Mesendoderm (in vitro differentiated cells): Measurements from ENCODE around the gene FOXP1.

Experiments used
- DNase-seq: peaks from one replicate; pipeline ENCODE4 v3.0.0; 2013
- H2AK5ac ChIP-seq: 2 replicates; pipeline ENCODE4 v1.6.1; 2013; ENCODE audit warnings: low read length, inconsistent platforms
- H2BK120ac ChIP-seq: 2 replicates; pipeline ENCODE4 v1.6.1; 2013; ENCODE audit warnings: low read depth, mild to moderate bottlenecking, low read length, moderate library complexity, mixed read lengths
- H2BK15ac ChIP-seq: replicated peaks from 2 replicates; pipeline ENCODE4 v1.6.1; 2013; ENCODE audit warnings: low read depth, mild to moderate bottlenecking, moderate library complexity
- H2BK5ac ChIP-seq: 2 replicates; pipeline ENCODE4 v1.6.1; 2013; ENCODE audit warnings: low read length, inconsistent platforms
- H3K18ac ChIP-seq: 2 replicates; pipeline ENCODE4 v1.6.1; 2013; ENCODE audit warnings: mild to moderate bottlenecking, low read length, mixed read lengths
- H3K23ac ChIP-seq: one replicate; pipeline ENCODE4 v1.6.1; 2013; ENCODE audit warnings: low read length
- H3K27ac ChIP-seq: 2 replicates; pipeline ENCODE4 v1.5.1; 2013; ENCODE audit warnings: low read depth, mild to moderate bottlenecking, inconsistent platforms, low read length, moderate library complexity
- H3K27me3 ChIP-seq: 2 replicates; pipeline ENCODE4 v1.6.1; 2013; ENCODE audit warnings: low read length, control low read depth, mild to moderate bottlenecking, inconsistent platforms; ENCODE audit not compliant: insufficient read depth, poor library complexity
- H3K36me3 ChIP-seq: 2 replicates; pipeline ENCODE4 v1.6.1; 2013; ENCODE audit warnings: low read length, inconsistent platforms; ENCODE audit not compliant: control insufficient read depth, insufficient read depth
- H3K4ac ChIP-seq: one replicate; pipeline ENCODE4 v1.6.1; 2013; ENCODE audit warnings: low read depth, mild to moderate bottlenecking, low read length, moderate library complexity
- H3K4me1 ChIP-seq: 2 replicates; pipeline ENCODE4 v1.6.1; 2013; ENCODE audit warnings: low read depth, low read length, inconsistent platforms; ENCODE audit not compliant: control insufficient read depth
- H3K4me2 ChIP-seq: 2 replicates; pipeline ENCODE4 v1.6.1; 2013; ENCODE audit warnings: low read length
- H3K4me3 ChIP-seq: 2 replicates; pipeline ENCODE4 v1.5.1; 2013; ENCODE audit warnings: mild to moderate bottlenecking, low read length
- H3K56ac ChIP-seq: one replicate; pipeline ENCODE4 v1.6.1; 2013; ENCODE audit warnings: low read length
- H3K79me1 ChIP-seq: 2 replicates; pipeline ENCODE4 v1.6.1; 2013; ENCODE audit warnings: low read length, inconsistent platforms
- H3K79me2 ChIP-seq: 2 replicates; pipeline ENCODE4 v1.6.1; 2013; ENCODE audit warnings: mild to moderate bottlenecking, low read length; ENCODE audit not compliant: control insufficient read depth, insufficient read depth
- H3K9ac ChIP-seq: 2 replicates; pipeline ENCODE4 v1.6.1; 2013; ENCODE audit warnings: low read length, inconsistent platforms
- H4K5ac ChIP-seq: one replicate; pipeline ENCODE4 v1.6.1; 2013; ENCODE audit warnings: low read length
- H4K8ac ChIP-seq: one replicate; pipeline ENCODE4 v1.6.1; 2013; ENCODE audit warnings: low read depth, mild to moderate bottlenecking, control low read depth, low read length, moderate library complexity
- WGBS: extraction: QIAGEN DNeasy Blood & Tissue Kit; methylation state at CpG from one replicate; pipeline ENCODE4 v1.1.7; 2013; ENCODE audit warnings: low lambda C conversion rate, missing lambda C conversion rate; ENCODE audit not compliant: insufficient coverage; ENCODE audit errors: extremely low coverage; 5-methylcytosine and 5-hydroxymethylcytosine counted together

The FOXP1 gene

DNA sequence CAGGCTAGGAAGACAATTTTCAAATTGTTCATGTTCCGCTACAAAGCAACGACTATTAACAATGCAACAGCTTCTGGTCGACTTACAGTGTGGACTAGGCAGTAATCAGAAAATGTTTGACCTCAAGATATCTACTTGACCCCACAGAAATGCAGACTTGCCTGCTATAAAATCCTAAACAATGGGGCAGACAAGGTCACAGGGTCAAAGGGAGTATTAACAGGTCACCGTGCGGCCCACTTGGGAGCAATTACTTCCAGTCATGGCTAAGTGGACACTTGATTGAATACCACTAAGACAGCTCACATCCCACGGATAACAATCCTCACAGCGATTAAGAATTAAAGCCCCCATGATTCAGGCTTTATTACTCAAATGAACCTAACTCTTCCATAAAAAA is 58.9 kb downstream of the FOXP1 start:
- Histone ChIP-seq H3K9ac (no peak overlapping the region), H3K36me3 (no peaks in the 10 kb centered on the region), H3K4me2 (no peak overlapping the region), H4K5ac (no peak overlapping the region), H2BK5ac (no peak overlapping the region), H3K4me3 (no peak overlapping the region), H3K23ac (no peak overlapping the region), H3K27me3 (no peaks in the 10 kb centered on the region), H2BK120ac (no peak overlapping the region), H4K8ac (no peak overlapping the region), H3K56ac (no peak overlapping the region), H3K4me1 (peaks cover 7% of the 10 kb centered on the region), H3K4ac (no peak overlapping the region), H2BK15ac (no peak overlapping the region), H2AK5ac (no peak overlapping the region), H3K79me2 (no peaks in the 10 kb centered on the region), H3K79me1 (no peaks in the 10 kb centered on the region), H3K18ac (no peak overlapping the region), H3K27ac (no peak overlapping the region)
- no CpG with 5 or more reads among the region's 7 CpGs for WGBS
- no peak for DNase-seq

DNA sequence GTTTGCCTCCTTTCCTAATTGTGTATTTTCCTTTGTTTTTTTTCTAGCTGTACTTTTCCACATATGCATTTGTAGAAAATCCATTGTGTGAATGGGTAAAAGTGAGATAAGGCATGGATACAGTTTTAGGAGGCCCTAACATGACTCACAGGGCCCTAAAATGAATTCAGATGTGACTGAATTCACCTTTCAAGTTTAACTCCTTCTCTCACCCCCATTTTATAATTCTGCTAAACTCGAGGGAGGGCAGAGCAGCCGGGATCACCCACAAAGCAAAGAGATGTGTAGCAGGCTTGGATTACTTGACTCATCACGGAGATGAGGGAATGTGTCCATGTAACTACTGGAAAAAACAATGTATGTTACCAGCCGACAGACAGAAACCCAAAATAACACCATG is 59.9 kb downstream of the FOXP1 start:
- Histone ChIP-seq H2AK5ac (no peak overlapping the region), H3K4ac (no peak overlapping the region), H3K27ac (no peak overlapping the region), H2BK120ac (no peak overlapping the region), H3K4me1 (peaks cover 7% of the 10 kb centered on the region), H4K5ac (no peak overlapping the region), H2BK15ac (no peak overlapping the region), H3K79me2 (no peaks in the 10 kb centered on the region), H3K18ac (no peak overlapping the region), H3K4me2 (no peak overlapping the region), H3K9ac (no peak overlapping the region), H2BK5ac (no peak overlapping the region), H3K56ac (no peak overlapping the region), H4K8ac (no peak overlapping the region), H3K27me3 (no peaks in the 10 kb centered on the region), H3K36me3 (no peaks in the 10 kb centered on the region), H3K79me1 (no peaks in the 10 kb centered on the region), H3K4me3 (no peak overlapping the region), H3K23ac (no peak overlapping the region)
- DNase-seq = no peak
- no CpG with 5 or more reads among the region's 4 CpGs for WGBS

DNA sequence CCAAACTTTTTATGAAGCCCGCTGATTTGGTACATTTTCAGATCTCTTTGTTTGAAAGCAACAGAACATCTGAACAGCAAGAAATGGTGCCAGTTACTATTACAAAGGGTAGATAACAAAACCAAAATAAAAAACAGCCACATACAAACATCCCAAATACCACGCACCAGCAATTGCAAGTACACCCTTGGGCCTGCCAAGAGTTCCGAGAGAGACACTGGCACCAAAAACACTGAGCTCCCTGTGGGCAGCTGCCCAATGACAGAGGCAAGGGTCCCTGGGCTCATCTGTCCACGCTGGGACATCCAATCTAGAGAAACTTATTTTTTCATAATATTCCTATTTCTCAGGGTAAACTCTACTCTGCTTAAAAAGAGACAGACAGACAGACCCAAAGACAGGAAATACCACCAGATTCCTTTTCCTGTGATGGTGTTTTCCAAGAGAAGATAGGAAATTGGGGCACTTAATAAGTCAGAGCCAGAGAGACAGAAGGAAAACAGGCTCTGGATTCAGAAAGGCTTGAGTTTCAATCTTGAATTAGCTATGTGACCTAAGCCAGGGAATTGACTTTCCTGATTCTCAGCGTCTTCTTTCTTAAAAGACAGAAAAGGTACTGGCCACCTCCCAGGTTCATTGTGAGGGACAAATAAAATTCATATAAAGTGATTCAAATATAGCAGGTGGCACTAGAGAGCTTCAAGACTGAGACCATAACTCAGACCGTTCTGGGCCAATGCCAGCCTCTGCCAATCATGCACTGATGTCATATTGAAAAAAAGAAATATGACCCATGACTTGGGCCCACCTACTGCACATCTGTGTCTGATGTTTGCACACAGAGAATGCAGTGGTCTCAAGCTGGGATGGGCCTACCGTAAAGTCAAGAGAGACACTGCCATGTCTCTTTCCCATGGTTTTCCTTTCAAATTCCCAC is 61.3 kb downstream of the FOXP1 start:
- H3K79me1 ChIP-seq = no peaks in the 10 kb centered on the region
- no peak overlapping the region for H2BK5ac ChIP-seq
- no CpG with 5 or more reads among the region's 7 CpGs for WGBS
- H3K4me3 ChIP-seq = no peak overlapping the region
- peak overlapping the region; percentile 23 for H2BK120ac ChIP-seq
- H3K23ac ChIP-seq = no peak overlapping the region
- no peak overlapping the region for H3K4me2 ChIP-seq
- H3K27me3 ChIP-seq = no peaks in the 10 kb centered on the region
- H2BK15ac ChIP-seq = no peak overlapping the region
- H4K5ac ChIP-seq = no peak overlapping the region
- H3K36me3 ChIP-seq = no peaks in the 10 kb centered on the region
- H3K4me1 ChIP-seq = peaks cover 7% of the 10 kb centered on the region
- no peak for DNase-seq
- H3K18ac ChIP-seq = no peak overlapping the region
- H2AK5ac ChIP-seq = no peak overlapping the region
- no peak overlapping the region for H4K8ac ChIP-seq
- H3K79me2 ChIP-seq = no peaks in the 10 kb centered on the region
- no peak overlapping the region for H3K56ac ChIP-seq
- no peak overlapping the region for H3K27ac ChIP-seq
- peak overlapping the region; percentile 48 for H3K4ac ChIP-seq
- H3K9ac ChIP-seq = no peak overlapping the region

DNA sequence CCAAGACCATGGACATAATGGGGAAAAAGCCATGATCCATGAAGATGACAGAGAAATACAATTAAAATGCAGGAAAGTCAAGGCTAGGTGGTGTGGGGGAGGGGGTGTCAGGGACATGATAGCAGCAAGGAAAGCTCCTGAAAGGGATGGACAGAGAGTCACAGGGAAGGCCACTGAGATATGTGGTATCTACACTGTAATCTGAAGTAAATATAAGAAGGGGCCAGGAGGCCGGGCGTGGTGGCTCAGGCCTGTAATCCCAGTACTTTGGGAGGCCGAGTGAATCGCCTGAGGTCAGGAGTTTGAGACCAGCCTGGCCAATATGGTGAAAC is 62.5 kb downstream of the FOXP1 start:
- Histone ChIP-seq H3K9ac (no peak overlapping the region), H3K18ac (no peak overlapping the region), H4K8ac (no peak overlapping the region), H2BK120ac (no peak overlapping the region), H3K79me2 (no peaks in the 10 kb centered on the region), H2BK5ac (no peak overlapping the region), H3K79me1 (no peaks in the 10 kb centered on the region), H3K4ac (no peak overlapping the region), H3K23ac (no peak overlapping the region), H3K56ac (no peak overlapping the region), H3K36me3 (no peaks in the 10 kb centered on the region), H3K4me2 (no peak overlapping the region), H2AK5ac (no peak overlapping the region), H3K27ac (peak overlapping the region; percentile 4), H3K27me3 (no peaks in the 10 kb centered on the region), H3K4me3 (no peak overlapping the region), H4K5ac (no peak overlapping the region), H3K4me1 (peaks cover 7% of the 10 kb centered on the region), H2BK15ac (no peak overlapping the region)
- peak; percentile 69 for DNase-seq
- no CpG with 5 or more reads among the region's 4 CpGs for WGBS

DNA sequence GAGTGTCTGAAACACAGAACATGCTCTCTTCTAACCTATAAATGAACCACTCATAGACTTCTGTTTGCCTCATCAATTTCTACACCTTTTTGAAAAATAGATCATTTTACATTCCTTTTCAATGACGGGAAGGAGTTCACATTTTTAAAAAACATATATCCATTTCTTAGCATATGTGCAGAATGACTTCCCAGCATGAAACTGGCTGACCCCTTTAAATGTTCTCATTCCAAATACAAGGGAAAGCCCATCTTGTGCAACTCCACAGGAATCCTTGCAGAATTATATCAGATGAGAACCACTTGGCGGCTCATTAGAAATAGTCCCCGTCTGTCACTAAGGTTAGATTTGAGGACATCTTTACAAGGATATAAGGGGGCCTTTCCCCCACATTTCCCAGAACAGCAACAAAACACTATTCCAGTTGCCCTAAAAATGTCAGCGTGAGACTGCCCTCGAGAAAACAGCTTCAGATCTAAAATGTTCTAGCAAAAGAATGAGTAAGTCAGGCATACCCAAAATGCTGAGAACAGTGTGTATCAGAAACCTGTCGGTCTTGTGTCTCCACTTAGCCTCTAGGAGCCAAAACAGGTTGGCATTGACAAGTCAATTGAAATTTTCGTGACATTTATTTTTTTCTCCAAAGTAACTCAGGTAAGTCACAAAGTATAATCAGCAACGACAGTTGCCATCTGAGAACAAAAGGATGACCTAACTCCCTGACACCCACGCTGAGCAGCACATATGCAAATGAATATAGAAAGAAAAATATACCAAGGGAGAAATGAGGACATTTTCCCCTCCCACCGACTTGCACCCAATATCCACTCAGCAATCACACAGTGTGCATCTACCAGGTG is 63.1 kb downstream of the FOXP1 start:
- Histone ChIP-seq H3K79me1 (no peaks in the 10 kb centered on the region), H3K4me3 (no peak overlapping the region), H2BK120ac (no peak overlapping the region), H3K23ac (no peak overlapping the region), H2BK15ac (no peak overlapping the region), H3K4me2 (no peak overlapping the region), H2BK5ac (no peak overlapping the region), H3K79me2 (no peaks in the 10 kb centered on the region), H3K36me3 (no peaks in the 10 kb centered on the region), H3K4ac (no peak overlapping the region), H4K8ac (no peak overlapping the region), H3K4me1 (peaks cover 7% of the 10 kb centered on the region), H2AK5ac (no peak overlapping the region), H3K18ac (peak overlapping the region; percentile 16), H3K9ac (no peak overlapping the region), H3K56ac (no peak overlapping the region), H3K27ac (peak overlapping the region; percentile 4), H3K27me3 (no peaks in the 10 kb centered on the region), H4K5ac (no peak overlapping the region)
- DNase-seq = peak; percentile 50
- no CpG with 5 or more reads among the region's 10 CpGs for WGBS
